SJSA1 (cell line): Measurements from ENCODE around the gene RPS6KA2. TPM values are rescaled to one million over a fixed set of nuclear protein-coding genes. Genes with fewer than 3 reads are reported as not detected.

Experiments used
- DNase-seq, 2 experiments: peaks; one replicate each; pipeline ENCODE4 v3.0.0-alpha.2; 2015 to 2020; ENCODE audit warnings: low spot score in 2 of 2, low read depth in 1 of 2
- H3K27ac ChIP-seq: fragments of 250-450 bp; sonication (Bioruptor Pico); 2 replicates; pipeline ENCODE4 v1.5.1; 2020; ENCODE audit warnings: mild to moderate bottlenecking, moderate library complexity
- H3K27me3 ChIP-seq: fragments of 250-450 bp; sonication (Bioruptor Pico); replicated peaks from 2 replicates; pipeline ENCODE4 v1.5.1; 2020; ENCODE audit warnings: mild to moderate bottlenecking, moderate library complexity
- H3K36me3 ChIP-seq: fragments of 250-450 bp; sonication (Bioruptor Pico); 2 replicates; pipeline ENCODE4 v1.5.1; 2020; ENCODE audit warnings: mild to moderate bottlenecking
- H3K4me1 ChIP-seq: fragments of 250-450 bp; sonication (Bioruptor Pico); replicated peaks from 2 replicates; pipeline ENCODE4 v1.6.1; 2021; ENCODE audit warnings: mild to moderate bottlenecking
- H3K4me3 ChIP-seq: fragments of 250-450 bp; sonication (Bioruptor Pico); 2 replicates; pipeline ENCODE4 v1.5.1; 2020; ENCODE audit warnings: mild to moderate bottlenecking
- H3K9me3 ChIP-seq: fragments of 250-450 bp; sonication (Bioruptor Pico); replicated peaks from 2 replicates; pipeline ENCODE4 v1.5.1; 2020; ENCODE audit warnings: mild to moderate bottlenecking
- total RNA-seq: library from RNA; depleted of rRNA; stranded (reverse); fragments of >200 nt; shearing (Covaris generic); gene quantifications from 2 replicates; pipeline ENCODE4 v1.2.3, GENCODE V29; 2014; rRNA removed

The RPS6KA2 gene
- total RNA-seq, 1 experiment from 2014 or later, result 16.2 TPM

DNA sequence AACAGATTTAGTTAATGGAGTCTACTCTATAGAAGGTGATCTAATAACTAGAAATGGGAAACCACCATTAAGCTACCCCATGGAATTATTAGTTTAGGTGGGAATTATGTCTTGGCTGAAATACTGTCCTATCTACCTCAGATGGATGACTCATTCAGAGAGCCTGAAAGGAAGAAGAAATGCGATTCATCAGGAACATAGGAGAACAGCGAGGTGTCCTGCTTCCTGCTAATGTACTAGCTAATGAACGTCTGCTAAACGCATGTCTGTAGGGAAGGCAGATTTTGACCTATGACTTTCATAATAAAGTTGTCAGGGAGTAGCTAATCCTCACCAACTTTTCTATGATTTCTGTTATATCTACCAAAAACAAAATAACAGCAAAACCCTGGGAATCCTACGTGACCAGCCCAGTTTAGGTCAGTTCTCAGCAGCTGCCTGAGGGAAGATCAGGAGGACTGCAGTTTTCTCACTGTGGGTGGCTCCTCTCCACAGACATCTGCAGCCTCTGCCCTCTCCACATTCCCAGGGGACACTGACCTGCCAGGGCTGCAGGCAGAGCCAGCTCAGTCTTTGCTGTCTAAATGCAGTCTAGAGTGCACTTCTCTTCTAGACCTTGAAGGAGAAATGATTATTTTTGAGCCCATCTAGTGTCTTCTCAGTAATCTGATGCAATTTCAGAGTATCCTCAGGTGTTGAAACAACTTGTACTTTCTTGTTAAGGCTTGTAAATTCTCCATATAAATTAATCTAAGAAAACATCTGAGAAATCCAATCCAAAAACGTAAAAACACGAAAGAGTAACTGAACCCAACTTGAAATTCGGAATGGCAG, 266.6 kb downstream of the RPS6KA2 start:
- DNase-seq, result peak; percentile 27 to 52
- Histone ChIP-seq H3K27me3 (no peaks in the 10 kb centered on the region), H3K4me1 (peaks cover 27% of the 10 kb centered on the region), H3K4me3 (no peak overlapping the region), H3K27ac (no peak overlapping the region), H3K9me3 (no peaks in the 10 kb centered on the region), H3K36me3 (peaks cover 13% of the 10 kb centered on the region)

Other genes starting within 250 kb of the RPS6KA2 start
- 87.8 and 127 TPM in 2 replicates for gene MPC1, start 244.3 kb downstream of the RPS6KA2 start, total RNA-seq
- 0.24 and 0.50 TPM in 2 replicates for gene RAMACL, start 40.6 kb downstream of the RPS6KA2 start, total RNA-seq